ENCODE measurements around the gene CELSR2.

Gene CELSR2

GRCh38 chr1:109268431-109269211, 19.3 kb downstream of the CELSR2 start:
- TF ChIP-seq ZNF2 (tag by site-specific recombination; IDR thresholded peaks at IDR 0.05) (no peak), ZNF324 (tag by site-specific recombination; IDR thresholded peaks at IDR 0.05) (no peak), ZNF155 (tag by site-specific recombination; IDR thresholded peaks at IDR 0.05) (no peak), ZNF600 (tag by site-specific recombination; IDR thresholded peaks at IDR 0.05) (no peak), ELK4 (IDR thresholded peaks at IDR 0.05; ENCODE audit: borderline replicate concordance, low read depth, low read length) (no peak), ZNF239 (tag by site-specific recombination; IDR thresholded peaks at IDR 0.05) (no peak), SP7 (tag by site-specific recombination; IDR thresholded peaks at IDR 0.05) (no peak), ZNF514 (tag by site-specific recombination; IDR thresholded peaks at IDR 0.05) (no peak), ZFP69B (tag by site-specific recombination; IDR thresholded peaks at IDR 0.05) (no peak), ZNF560 (tag by site-specific recombination; IDR thresholded peaks at IDR 0.05; ENCODE audit: borderline replicate concordance) (no peak), KLF7 (tag by site-specific recombination; IDR thresholded peaks at IDR 0.05; ENCODE audit: borderline replicate concordance) (no peak), ZBTB10 (tag by site-specific recombination; IDR thresholded peaks at IDR 0.05) (no peak), OSR2 (tag by site-specific recombination; IDR thresholded peaks at IDR 0.05) (no peak), BCL6B (tag by site-specific recombination; IDR thresholded peaks at IDR 0.05) (no peak), HOXD13 (CRISPR knock-in tag; IDR thresholded peaks at IDR 0.05; ENCODE audit: borderline replicate concordance) (no peak), ZNF157 (tag by site-specific recombination; IDR thresholded peaks at IDR 0.05) (no peak), ZBTB49 (tag by site-specific recombination; IDR thresholded peaks at IDR 0.05; ENCODE audit: low read depth) (no peak), ZNF202 (tag by site-specific recombination; IDR thresholded peaks at IDR 0.05; ENCODE audit: borderline replicate concordance) (no peak)
- Histone ChIP-seq H3K9me3 (ENCODE audit: control insufficient read depth, insufficient read depth, low read depth, low read length) (no peaks in the 10 kb centered on the region), H3K36me3 (ENCODE audit: control insufficient read depth in 2 of 2, insufficient read depth in 1 of 2, low read length in 2 of 2) (peaks cover 0 to 89% of the 10 kb centered on the region in 2 experiments; a peak in 1 of 3 replicates), H3K4me1 (ENCODE audit: control insufficient read depth, insufficient read depth, low read length) (no peaks in the 10 kb centered on the region), H3K4me3 (ENCODE audit: low read depth, low read length) (no peak overlapping the region), H3K27ac (ENCODE audit: extremely low read depth, low read depth, low read length) (no peak overlapping the region)
- CTCF ChIA-PET, result interaction anchor here (0.7 to 1.2 kb wide), 2 partner anchors 131 to 230 kb away, joined by 4 read pairs; no protein-coding TSS in a partner anchor
- POLR2A ChIA-PET, result interaction anchor here (0.8 kb wide), 1 partner anchor 19 kb away, joined by 3 read pairs; no protein-coding TSS in a partner anchor
